Measurements from ENCODE around the gene HAVCR2.
A peak's percentile ranks its signal among the peaks of the same experiment; 100 is the strongest.
"Not testable (repeated sequence)": the region's sequence is repeated elsewhere in the genome, so short reads cannot be mapped to it uniquely, and the experiment has no call there.

Gene HAVCR2

DNA sequence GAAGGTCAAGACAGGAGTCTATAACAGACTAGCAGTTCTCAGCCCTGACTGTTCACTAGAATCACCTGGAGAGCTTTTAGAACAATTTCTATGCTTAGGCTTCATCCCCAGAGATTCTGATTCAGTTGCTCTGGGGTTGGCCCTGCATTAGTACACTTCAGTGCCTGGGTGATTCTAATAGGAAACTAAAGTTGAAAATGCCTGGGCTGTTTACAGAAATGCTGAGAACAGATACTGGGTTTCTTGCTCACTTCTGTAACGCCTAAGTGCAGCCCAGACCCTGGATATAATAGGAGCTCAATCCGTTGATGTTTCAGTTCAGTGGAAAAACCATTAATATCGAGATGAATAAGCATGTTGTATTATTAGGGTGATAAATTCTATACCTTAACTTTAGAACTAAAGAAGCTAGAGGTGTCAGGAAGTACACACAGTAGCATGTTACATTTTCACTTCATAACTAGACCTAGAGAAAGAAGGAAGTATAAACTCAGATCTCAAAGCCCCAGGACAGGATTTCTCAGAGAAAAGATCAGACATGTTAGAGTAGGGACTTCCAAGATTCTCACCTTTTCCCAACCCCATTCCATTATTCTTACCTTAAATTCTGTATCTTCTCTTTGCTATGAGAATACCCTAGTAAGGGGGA lies 20.4 kb downstream of the HAVCR2 start:
- DNase-seq (ENCODE audit: low read depth in 2 of 2), result no peak

DNA sequence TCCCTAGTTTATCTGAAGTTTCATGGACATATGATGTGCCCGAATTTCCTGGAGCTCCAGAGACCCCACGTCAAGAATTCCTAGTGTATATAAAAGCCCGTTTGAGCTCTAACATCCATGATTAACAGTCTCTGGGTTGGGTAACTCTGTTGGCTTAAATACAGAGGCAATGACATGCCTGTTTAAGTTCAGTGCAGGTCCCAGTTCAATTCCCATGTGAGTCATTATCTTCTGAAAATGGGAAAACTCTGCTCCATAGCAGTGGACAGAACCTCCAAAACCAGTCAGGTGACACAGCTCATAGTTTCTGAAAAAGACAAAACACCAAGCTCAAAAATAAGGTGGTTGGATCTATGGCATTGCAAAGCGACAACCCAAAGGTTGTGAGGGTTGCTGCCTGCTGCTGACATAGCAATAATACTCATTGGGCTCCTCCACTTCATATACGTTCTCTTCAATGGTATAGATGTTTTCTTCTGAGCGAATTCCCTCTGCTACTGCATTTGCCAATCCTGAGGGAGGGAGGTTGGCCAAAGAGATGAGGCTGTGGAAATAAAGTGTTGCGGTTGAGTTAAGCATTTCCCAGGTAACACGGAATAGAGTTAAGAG lies 22.0 kb downstream of the HAVCR2 start:
- DNase-seq (ENCODE audit: low read depth in 2 of 2), result no peak

DNA sequence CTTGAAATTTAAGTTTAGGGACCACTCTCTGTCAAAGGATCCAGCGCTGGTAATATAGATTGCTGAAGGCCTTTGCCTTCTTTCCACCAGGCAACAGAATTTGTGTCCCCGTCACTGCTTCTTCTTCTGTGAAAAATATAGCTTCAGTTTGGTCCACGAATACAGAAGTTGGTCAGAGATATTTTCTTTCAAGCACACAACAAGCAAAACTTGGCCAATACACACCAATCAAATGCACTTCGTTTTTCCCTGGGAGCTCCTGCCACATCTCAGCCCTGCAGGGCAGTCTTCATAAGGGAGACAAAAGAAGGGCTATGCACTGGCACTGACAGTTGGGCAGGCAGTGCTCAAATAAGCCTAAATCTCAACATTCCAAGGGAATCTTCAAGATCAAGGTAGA lies 22.9 kb downstream of the HAVCR2 start:
- DNase-seq (ENCODE audit: low read depth in 2 of 2), result no peak

DNA sequence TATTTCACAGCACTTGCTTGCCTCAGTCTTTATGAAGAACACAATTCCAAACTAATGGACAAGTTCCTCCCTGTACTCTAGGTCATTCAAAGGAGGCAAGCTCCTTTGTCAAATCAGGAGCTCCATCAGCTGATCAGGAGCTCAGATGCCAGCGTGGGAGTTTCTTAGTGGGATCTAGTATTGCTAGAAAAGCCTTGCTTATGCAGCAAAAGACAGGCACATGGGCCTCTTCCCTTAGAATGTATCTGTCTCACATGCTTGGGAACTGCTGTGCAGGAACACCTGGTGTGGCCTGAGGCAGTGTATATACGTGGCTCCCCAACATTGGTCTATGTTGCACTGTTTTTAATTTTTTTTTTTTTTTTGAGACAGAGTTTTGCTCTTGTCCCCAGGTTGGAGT lies 28.6 kb downstream of the HAVCR2 start:
- DNase-seq (ENCODE audit: low read depth in 2 of 2), result no peak

GRCh38 chr5:157076558-157076957 lies 32.3 kb downstream of the HAVCR2 start:
- no peak for DNase-seq (ENCODE audit: low read depth in 2 of 2)

GRCh38 chr5:157072508-157072907 lies 36.3 kb downstream of the HAVCR2 start:
- DNase-seq (ENCODE audit: low read depth in 2 of 2), result peak; percentile 17 to 27

GRCh38 chr5:157069949-157070348 lies 38.9 kb downstream of the HAVCR2 start:
- DNase-seq (ENCODE audit: low read depth in 2 of 2), result no peak

GRCh38 chr5:157068785-157069184 lies 40.1 kb downstream of the HAVCR2 start:
- DNase-seq (ENCODE audit: low read depth in 2 of 2), result no peak

- DNase-seq (ENCODE audit: low read depth in 2 of 2), result no peak
Observed at GRCh38 chr5:157068339-157068738, 40.5 kb downstream of the HAVCR2 start.

DNA sequence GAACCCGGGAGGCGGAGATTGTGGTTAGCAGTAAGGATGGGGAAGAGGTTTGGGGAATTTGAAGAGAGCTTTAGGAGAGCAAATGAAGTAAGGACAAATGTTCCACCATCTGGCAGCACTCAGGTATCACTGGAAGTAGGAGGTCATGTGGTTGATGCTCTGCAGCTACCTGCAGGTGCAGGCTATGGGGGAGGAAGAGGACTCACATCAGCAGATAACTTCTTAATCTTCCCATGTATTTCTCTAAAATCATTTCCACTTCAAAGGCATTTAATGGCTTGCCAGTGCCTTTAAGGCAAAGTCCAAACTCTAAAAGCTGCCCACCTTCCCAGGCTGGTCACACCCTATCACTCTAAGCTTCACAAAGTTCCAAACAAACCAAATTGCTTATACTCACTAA lies 41.8 kb downstream of the HAVCR2 start:
- DNase-seq (ENCODE audit: low read depth in 2 of 2), result no peak

DNA sequence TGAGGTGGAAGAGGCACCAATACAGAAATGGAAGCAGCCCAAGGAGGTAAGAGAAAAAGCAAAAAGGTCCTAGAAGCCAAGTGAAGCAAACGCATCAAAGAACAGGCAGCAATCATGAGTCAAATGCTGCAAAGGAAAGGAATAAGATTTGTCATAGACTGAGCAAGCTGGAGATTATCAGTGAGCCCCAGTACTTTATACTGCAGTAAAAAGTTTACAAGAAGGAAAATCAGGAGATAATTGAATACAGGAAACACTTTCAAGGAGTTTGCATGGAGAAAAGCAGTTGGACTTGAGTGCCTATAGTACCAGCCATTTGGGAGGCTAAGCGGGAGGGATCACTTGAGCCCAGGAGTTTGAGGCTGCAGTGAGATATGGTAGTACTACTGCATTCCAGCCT lies 42.8 kb downstream of the HAVCR2 start:
- no peak for DNase-seq (ENCODE audit: low read depth in 2 of 2)

- DNase-seq (ENCODE audit: low read depth in 2 of 2), result no peak
Observed at GRCh38 chr5:157063776-157064430, 44.9 kb downstream of the HAVCR2 start.

GRCh38 chr5:157059891-157060290 lies 49.0 kb downstream of the HAVCR2 start:
- no peak for DNase-seq (ENCODE audit: low read depth in 2 of 2)

DNA sequence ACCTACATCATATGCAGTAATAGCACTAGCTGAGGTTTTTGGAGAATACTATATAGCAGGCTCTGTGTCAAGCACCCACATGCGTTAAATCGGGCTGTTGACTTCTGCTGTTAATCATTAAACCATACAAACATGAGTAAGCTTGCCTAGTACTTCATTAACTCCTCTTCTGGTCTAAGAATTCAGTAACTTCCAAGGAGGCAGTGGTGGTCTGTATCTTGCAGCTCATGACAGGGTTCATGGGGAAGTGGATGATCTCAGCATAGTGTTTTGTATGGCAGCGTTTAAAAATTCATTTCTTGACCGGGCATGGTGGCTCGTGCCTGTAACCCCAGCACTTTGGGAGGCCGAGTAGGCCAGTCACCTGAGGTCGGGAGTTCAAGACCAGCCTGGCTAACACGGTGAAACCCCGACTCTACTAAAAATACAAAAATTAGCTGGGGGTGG lies 49.7 kb downstream of the HAVCR2 start, which contains the start of gene HAVCR1:
HAVCR1 (minus strand) TSS at position 24 of the 447 bp plus-strand sequence. CDS start 1,173 bp downstream, outside the sequence.
- no peak for DNase-seq (ENCODE audit: low read depth in 2 of 2)

DNA sequence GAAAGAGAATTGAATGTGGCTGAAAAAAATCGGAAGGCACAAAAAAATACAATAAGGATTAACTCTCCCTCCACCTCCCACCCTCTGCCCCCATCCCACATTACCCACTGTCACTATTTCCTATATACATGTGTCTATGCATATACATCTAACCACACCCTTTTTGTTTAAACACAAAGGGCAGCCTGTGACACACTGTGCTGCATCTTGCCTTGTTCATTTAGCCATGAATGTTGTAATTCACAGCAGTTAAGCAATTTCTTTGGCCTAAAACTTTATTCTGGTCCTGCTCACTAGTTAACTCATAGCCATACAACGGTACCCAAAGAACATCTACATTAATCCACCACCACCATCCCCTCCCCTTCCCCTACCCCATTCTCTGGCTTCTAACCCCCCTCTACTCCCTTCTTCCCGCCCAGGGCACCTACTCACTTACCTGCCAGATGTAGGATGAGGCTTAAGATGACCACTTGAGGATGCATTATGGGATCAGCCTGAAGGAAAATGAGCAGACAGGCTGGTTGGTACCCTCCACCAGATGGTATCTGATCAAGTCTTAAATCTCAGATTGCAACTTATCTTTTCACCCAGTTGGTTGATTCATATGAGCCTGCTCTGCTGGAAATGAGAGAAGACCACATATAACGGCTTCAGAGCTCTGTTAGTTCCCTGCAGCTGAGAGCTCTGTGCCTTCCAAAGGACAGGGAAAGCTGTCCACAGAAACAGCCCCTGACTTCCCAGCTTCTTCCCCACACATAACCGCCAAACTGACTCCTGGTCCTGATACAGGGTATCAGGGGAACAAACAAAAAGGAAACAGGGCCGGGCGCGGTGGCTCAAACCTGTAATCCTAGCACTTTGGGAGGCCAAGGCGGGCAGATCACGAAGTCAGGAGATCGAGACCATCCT lies 51.1 kb downstream of the HAVCR2 start:
- DNase-seq (ENCODE audit: low read depth in 2 of 2), result no peak

GRCh38 chr5:157056848-157057247 lies 52.0 kb downstream of the HAVCR2 start:
- DNase-seq (ENCODE audit: low read depth in 2 of 2), result not testable (repeated sequence)

GRCh38 chr5:157051604-157052245 lies 57.1 kb downstream of the HAVCR2 start:
- no peak for DNase-seq (ENCODE audit: low read depth in 2 of 2)

GRCh38 chr5:157050050-157050449 lies 58.8 kb downstream of the HAVCR2 start:
- DNase-seq (ENCODE audit: low read depth in 2 of 2), result no peak

- no peak for DNase-seq (ENCODE audit: low read depth in 2 of 2)
Observed at GRCh38 chr5:157049605-157050004, 59.2 kb downstream of the HAVCR2 start.

DNA sequence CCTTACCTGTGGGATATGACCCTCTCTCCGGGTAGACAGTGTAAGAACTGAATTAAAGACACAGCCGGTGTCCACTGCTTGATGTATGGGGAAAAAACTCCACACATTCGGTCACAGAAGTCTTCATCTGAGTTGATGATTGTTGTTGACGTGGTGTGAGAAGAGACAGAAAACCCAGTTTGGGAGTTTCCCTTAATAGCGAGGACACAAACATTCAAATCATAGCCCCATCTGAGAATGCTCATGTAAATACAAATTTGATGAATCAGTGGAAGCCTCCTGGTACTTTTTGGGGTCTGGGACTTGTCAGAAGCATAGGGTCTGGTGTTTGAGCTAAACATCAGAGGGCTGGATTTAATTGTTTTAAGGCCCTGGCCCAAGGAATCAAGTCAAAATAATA lies 60.9 kb downstream of the HAVCR2 start:
- DNase-seq (ENCODE audit: low read depth in 2 of 2), result no peak

DNA sequence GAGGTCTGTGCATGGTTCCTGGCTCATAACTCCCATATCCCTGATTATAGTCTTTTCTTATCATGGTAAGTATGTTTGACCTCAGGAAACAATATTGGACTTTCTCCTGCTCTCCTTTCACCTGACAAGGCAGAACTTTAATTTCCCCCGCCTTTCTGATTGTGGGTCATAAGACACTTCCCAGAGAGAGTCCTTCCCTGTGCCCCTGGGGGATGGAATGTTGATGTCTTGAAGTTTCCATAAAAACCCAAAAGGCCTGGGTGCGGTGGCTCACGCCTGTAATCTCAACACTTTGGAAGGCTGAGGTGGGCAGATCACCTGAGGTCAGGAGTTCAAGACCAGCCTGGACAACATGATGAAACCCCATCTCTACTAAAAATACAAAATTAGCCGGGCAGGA lies 61.8 kb downstream of the HAVCR2 start:
- not testable (repeated sequence) for DNase-seq (ENCODE audit: low read depth in 2 of 2)
